Natural killer cell (primary cell): ENCODE results near the gene STMN1. TPM values are rescaled to one million over a fixed set of nuclear protein-coding genes. Genes with fewer than 3 reads are reported as not detected.

Source experiments
- ATAC-seq, 3 donors: fragments of 150-1000 bp in 2 of 3; fragments of 200-7000 bp in 1 of 3; cut with Tn5 transposase; 1 replicate in 1 of 3; 2 replicates in 2 of 3; pipeline ENCODE4 v1.10.0; 2021; ENCODE audit warnings: mild to moderate bottlenecking in 2 of 3, moderate library complexity in 2 of 3
- DNase-seq, 2 donors: peaks; one replicate each; pipeline versions ENCODE4 v3.0.0 to v3.0.0-alpha.2; 2013 to 2021; ENCODE audit warnings: mixed read lengths in 1 of 2
- H3K27ac ChIP-seq: one replicate; pipeline ENCODE4 v1.5.1; 2013; ENCODE audit warnings: mild to moderate bottlenecking, low read length
- H3K27me3 ChIP-seq: one replicate; pipeline ENCODE4 v1.6.1; 2013; ENCODE audit warnings: low read length; ENCODE audit not compliant: control insufficient read depth, insufficient read depth
- H3K36me3 ChIP-seq: one replicate; pipeline ENCODE4 v1.6.1; 2013; ENCODE audit warnings: low read length; ENCODE audit not compliant: control insufficient read depth, insufficient read depth
- H3K4me1 ChIP-seq: one replicate; pipeline ENCODE4 v1.6.1; 2013; ENCODE audit warnings: low read length; ENCODE audit not compliant: control insufficient read depth, insufficient read depth
- H3K4me3 ChIP-seq: one replicate; pipeline ENCODE4 v1.5.1; 2013; ENCODE audit warnings: low read length
- H3K9me3 ChIP-seq: one replicate; pipeline ENCODE4 v1.6.1; 2013; ENCODE audit warnings: low read length; ENCODE audit not compliant: control insufficient read depth, insufficient read depth
- H3K27ac Mint-ChIP-seq, 2 donors: one replicate each; pipeline ENCODE4 v1.8.0; 2022; ENCODE audit warnings: mild to moderate bottlenecking in 2 of 2, mixed read lengths in 2 of 2, moderate library complexity in 1 of 2
- H3K27me3 Mint-ChIP-seq, 2 donors: one replicate each; pipeline ENCODE4 v1.8.0; 2022; ENCODE audit warnings: low read depth in 2 of 2, mixed read lengths in 2 of 2
- H3K36me3 Mint-ChIP-seq: one replicate; pipeline ENCODE4 v1.8.0; 2022; ENCODE audit warnings: mixed read lengths
- H3K4me1 Mint-ChIP-seq, 2 donors: one replicate each; pipeline ENCODE4 v1.8.0; 2022; ENCODE audit warnings: mixed read lengths in 2 of 2
- H3K4me3 Mint-ChIP-seq: one replicate; pipeline ENCODE4 v1.8.0; 2022; ENCODE audit warnings: mild to moderate bottlenecking, moderate library complexity, mixed read lengths
- H3K9me3 Mint-ChIP-seq, 2 donors: one replicate each; pipeline ENCODE4 v1.8.0; 2022; ENCODE audit warnings: mixed read lengths in 2 of 2
- CTCF ChIP-seq: fragments of 200-600 bp; IDR thresholded peaks from one replicate; pipeline ENCODE4 v1.8.0; 2022; ENCODE audit warnings: antibody characterized with exemption
- WGBS: methylation state at CpG from one replicate; pipeline ENCODE4 v1.1.7; 2013; ENCODE audit warnings: missing lambda C conversion rate; ENCODE audit not compliant: insufficient coverage; 5-methylcytosine and 5-hydroxymethylcytosine counted together
- intact Hi-C: fragments of 100-400 bp; cut with micrococcal nuclease; formaldehyde crosslinking; loops from one replicate; pipeline ENCODE4 v1.14.2; 2022
- total RNA-seq, 4 donors: library from RNA; stranded (reverse); fragments of 120-200 nt in 1 of 4; gene quantifications; one replicate each; pipeline versions ENCODE4 v1.2.3 to v1.2.4, GENCODE V29; 2013 to 2022

STMN1 gene
- total RNA-seq, 3 donors from 2014 or later (not counting 1 experiment from before 2014, with no cell fraction given) = 26.6 to 41.0 (median 35.2) TPM

GRCh38 chr1:25885602-25886001 is 20.6 kb downstream of the STMN1 start:
- H3K36me3 Mint-ChIP-seq = no peaks in the 10 kb centered on the region
- no peak overlapping the region for H3K27ac ChIP-seq
- no peaks in the 10 kb centered on the region for H3K27me3 Mint-ChIP-seq
- intact Hi-C loops = no loop called here
- ATAC-seq (no peak), DNase-seq (no peak)
- no peaks in the 10 kb centered on the region for H3K9me3 ChIP-seq
- no peaks in the 10 kb centered on the region for H3K27me3 ChIP-seq
- TF ChIP-seq CTCF = no peak
- no peaks in the 10 kb centered on the region for H3K4me1 Mint-ChIP-seq
- H3K4me1 ChIP-seq = no peaks in the 10 kb centered on the region
- H3K4me3 Mint-ChIP-seq = no peak overlapping the region
- no peaks in the 10 kb centered on the region for H3K9me3 Mint-ChIP-seq
- no peaks in the 10 kb centered on the region for H3K36me3 ChIP-seq
- no peak overlapping the region for H3K27ac Mint-ChIP-seq
- WGBS = 87% methylated on average over 1 of the region's 1 CpG
- H3K4me3 ChIP-seq = no peak overlapping the region

- Mint-ChIP-seq H3K27ac (no peak overlapping the region), H3K9me3 (no peaks in the 10 kb centered on the region), H3K4me3 (no peak overlapping the region), H3K4me1 (peaks cover 0 to 5% of the 10 kb centered on the region in 2 donors), H3K36me3 (no peaks in the 10 kb centered on the region), H3K27me3 (no peaks in the 10 kb centered on the region)
- intact Hi-C loops = no loop called here
- Histone ChIP-seq H3K9me3 (no peaks in the 10 kb centered on the region), H3K36me3 (no peaks in the 10 kb centered on the region), H3K27me3 (no peaks in the 10 kb centered on the region), H3K4me3 (no peak overlapping the region), H3K4me1 (peaks cover under 1% of the 10 kb centered on the region), H3K27ac (no peak overlapping the region)
- TF ChIP-seq CTCF = no peak
- ATAC-seq = no peak
- no peak for DNase-seq
- whole genome bisulfite sequencing = 96% methylated on average over 11 of the region's 11 CpGs
Observed at GRCh38 chr1:25881266-25881665, 25.0 kb downstream of the STMN1 start.

DNA sequence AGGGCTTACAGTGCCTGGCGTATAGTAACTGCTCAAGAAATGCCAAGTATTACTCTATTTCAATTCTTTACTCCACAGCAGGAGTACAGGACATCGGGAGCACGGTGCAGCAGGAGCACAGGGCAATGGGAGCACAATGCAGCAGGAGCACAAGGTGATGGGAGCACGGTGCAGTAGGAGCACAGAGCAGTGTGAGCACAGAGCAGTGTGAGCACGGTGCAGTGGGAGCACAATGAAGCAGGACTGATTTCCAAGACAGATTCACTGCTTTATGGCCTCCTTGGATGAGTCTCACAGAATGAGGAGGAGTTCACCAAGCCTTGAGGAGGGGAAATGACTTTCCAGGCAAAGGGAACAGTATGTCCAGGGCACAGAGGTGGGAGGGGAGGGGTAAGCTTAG is 25.7 kb downstream of the STMN1 start:
- ATAC-seq (no peak), DNase-seq (no peak)
- Mint-ChIP-seq H3K27ac (peak overlapping the region in 1 of 2 donors; percentile 29), H3K4me1 (peaks cover 0 to 10% of the 10 kb centered on the region in 2 donors), H3K4me3 (no peak overlapping the region), H3K36me3 (no peaks in the 10 kb centered on the region), H3K27me3 (no peaks in the 10 kb centered on the region), H3K9me3 (no peaks in the 10 kb centered on the region)
- H3K36me3 ChIP-seq = no peaks in the 10 kb centered on the region
- intact Hi-C loops = no loop called here
- H3K27ac ChIP-seq = no peak overlapping the region
- 95% methylated on average over 5 of the region's 5 CpGs for WGBS
- H3K4me1 ChIP-seq = peaks cover 8% of the 10 kb centered on the region
- no peak overlapping the region for H3K4me3 ChIP-seq
- no peak for TF ChIP-seq CTCF
- H3K27me3 ChIP-seq = no peaks in the 10 kb centered on the region
- no peaks in the 10 kb centered on the region for H3K9me3 ChIP-seq

GRCh38 chr1:25879675-25880074 is 26.5 kb downstream of the STMN1 start:
- ATAC-seq (no peak), DNase-seq (no peak)
- Histone ChIP-seq H3K27me3 (no peaks in the 10 kb centered on the region), H3K4me1 (peaks cover 13% of the 10 kb centered on the region), H3K9me3 (no peaks in the 10 kb centered on the region), H3K4me3 (no peak overlapping the region), H3K36me3 (no peaks in the 10 kb centered on the region), H3K27ac (no peak overlapping the region)
- Mint-ChIP-seq H3K36me3 (no peaks in the 10 kb centered on the region), H3K27me3 (no peaks in the 10 kb centered on the region), H3K27ac (no peak overlapping the region), H3K4me3 (no peak overlapping the region), H3K9me3 (no peaks in the 10 kb centered on the region), H3K4me1 (peaks cover 0 to 16% of the 10 kb centered on the region in 2 donors)
- intact Hi-C loops = no loop called here
- TF ChIP-seq CTCF = no peak
- WGBS = 80% methylated on average over 2 of the region's 2 CpGs
